IPS DF 4.7 (cell line): ENCODE results near the gene HDAC10.

Experiments used
- DNase-seq: peaks from one replicate; pipeline ENCODE4 v3.0.0-alpha.2; 2013; ENCODE audit warnings: low spot score; ENCODE audit errors: extremely low read depth

Gene HDAC10

DNA sequence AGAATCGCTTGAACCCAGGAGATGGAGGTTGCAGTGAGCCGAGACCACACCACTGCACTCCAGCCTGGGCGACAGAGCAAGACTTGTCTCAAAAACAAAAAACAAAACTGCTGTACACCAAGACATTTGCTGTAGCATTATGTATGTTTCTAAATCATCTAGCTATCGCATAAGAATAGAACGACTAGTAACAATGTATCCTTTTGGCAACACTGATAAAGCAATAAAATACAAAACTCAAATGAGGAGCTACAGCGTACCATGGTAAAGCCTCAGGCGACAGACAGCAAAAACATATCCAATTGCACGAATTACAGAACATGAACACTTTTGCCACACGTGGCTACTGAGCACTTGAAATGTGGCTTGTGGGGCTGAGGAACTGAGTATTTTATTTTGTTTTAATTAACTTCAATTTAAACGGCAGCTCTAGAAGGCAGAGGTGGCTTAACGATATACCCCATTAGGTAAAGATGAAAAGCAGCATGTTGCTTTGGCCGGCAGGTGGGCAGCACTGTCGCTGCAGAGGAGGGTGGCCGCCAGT, 8.6 kb downstream of the HDAC10 start:
- DNase-seq, result no peak

DNA sequence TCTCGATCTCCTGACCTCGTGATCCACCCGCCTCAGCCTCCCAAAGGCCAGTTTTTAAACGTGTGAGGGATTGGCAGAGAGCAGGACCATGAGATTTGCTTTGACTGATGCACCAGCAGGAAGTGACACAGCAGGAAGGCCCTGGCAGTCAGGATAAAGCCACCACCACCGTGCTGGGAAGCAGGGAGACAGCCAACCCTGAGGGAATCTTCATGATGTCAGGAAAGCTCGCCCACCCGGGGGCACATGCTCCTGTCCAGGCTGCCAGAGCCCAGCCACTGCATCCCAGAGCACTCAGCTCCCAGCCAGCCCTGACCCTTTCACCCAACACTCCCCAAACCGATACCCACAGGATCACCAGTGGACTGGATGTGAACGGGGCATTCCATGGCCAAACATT, 12.3 kb downstream of the HDAC10 start:
- no peak for DNase-seq

DNA sequence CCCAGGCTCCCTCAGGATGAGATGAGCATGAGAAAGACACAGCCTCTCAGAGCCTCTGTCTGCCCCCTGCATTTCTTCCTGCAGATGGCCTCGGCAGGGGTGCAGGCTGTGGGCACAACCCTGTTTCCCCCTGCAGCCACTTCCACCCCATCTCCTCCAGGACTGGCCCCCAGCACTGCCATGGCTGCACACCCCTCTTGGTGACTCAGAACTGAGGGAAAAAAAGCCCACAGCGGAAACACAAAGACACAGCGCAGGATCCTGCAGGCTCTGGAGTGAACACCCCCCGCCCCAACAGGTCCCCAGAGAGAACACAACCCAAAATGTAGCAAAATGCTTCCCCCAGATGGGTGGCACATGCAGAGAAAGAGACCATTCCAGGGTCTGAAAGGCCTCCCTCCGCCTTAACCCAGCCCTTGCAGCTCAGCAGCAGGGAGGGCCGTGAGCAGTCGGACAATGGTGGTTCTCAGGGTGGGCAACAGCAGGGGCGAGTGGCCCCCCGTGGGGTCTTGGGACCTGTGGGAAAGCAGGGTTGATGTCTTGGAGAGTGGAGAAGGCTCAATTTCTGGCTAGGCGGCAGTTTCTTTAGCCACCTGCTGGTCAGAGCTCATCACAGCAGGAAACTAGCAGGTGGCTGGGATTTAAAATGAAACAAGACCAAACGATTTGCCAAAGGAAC, 14.2 kb downstream of the HDAC10 start:
- no peak for DNase-seq

DNA sequence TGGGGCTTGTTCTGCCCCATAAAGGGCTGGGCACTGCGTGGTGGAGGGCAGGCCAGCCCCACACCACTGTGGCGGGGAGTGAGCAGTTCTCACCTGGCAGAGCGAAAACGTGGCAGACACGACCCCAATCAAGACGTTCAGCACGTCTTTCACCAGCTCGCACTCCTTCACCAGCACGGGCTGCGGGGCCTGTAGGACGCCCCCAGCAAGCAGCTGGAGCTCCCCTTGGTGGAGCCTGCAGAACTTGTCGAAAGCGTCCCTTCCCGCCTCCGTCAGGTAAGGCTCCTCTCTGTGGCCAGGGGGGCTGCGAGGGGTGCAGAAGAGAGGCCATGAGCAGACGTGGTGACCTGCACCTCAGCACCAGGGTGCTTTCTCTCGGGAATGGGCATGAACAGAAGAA, 17.8 kb downstream of the HDAC10 start:
- no peak for DNase-seq

DNA sequence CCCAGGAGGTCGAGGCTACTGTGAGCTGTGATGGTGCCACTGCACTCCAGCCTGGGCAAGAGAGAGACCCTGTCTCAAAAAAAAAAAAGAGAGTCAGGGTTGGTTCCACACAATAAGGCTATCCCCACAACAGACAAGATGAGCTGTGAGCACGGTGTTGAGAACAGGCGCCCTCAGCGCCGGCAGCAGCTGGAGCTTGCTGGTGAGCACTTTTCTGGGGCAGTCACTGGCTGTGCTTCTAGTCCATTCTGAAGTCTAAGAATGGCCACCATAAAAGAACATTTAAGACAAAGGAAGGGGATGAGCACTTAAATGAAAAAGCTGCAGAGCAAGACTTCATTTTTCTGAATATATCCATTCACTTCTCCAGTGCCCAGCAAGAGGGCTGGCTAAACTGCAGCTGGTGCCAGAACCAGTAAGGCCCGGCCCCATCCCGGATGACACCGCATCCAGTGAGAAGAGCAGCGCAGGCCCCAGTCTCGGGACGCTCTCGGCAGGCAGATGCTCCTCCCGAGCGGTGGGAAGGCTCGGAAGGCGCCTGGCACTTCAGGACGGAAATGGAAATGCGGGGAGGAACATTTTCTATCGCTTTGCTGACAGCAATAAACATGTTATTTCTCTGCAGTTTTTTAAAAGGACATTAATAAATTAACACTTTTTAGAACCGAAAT, 18.4 kb downstream of the HDAC10 start:
- no peak for DNase-seq

DNA sequence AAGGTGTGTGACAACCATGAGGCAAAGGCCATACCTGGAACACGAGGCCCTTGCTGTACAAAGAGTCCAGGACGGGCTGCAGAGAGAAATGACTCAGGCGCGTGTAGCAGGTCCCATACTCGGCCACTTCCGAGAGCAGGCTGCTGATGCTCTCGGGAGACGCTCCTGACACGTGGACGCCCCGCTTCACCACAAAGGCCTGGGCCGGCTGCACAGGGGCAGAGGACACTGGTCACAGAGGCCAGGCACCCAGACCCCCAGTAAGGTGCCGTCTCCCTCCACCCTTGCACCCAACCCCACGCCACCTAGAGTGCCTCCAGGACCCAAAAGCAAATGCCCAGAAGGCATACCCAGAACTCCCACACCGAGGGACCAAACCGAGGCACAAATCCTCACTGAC, 21.7 kb downstream of the HDAC10 start:
- DNase-seq, result no peak

DNA sequence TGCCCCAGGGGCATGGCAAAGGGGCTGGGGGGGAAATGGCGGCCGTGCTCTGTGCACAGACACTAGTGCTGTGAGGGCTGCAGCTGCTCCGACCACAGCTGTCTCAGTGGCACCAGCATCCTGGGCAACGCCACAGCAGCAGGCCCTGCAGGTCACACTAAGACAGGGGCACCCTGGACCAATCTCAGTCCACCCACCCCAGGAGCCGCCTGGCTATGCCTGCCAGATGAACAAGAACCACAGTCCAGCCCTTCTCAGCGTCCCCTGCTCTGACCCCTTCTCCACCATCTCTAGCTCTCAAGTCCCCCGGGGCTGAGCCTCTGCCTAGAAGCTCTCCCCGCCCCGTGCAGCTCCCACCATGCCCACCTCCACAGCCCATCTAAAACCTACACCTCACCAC, 22.7 kb downstream of the HDAC10 start:
- DNase-seq, result no peak

DNA sequence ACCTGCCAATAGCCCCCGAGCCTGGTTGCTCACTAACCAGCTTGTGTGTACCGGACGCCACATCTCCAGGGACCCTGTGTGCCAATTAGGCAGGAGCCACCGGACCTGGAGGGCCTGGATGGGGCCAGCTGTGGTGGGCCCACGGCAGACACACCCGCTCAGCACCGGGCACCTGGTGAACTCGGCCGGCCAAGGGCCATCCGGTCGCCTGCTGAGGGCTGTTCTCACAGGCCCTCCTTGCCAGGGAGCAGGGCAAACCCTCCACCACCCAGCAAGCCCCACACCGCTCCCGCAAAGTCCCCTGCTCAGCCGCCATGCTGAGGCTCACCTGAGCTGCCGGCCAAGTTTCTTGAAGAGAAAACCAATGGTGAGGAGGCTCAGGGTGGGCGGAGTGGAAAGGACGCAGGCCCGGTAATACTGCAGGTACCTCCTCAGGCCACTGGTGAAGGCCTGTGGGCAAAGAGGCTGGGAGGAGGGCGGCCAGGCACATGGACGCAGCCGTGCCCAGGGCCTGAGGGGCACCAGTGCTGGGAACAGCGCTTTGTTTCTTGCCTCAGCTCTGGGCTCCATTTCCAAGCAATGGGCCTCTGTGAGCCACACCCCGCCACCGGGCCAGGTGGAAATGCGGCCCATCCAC, 23.4 kb downstream of the HDAC10 start:
- DNase-seq, result no peak

DNA sequence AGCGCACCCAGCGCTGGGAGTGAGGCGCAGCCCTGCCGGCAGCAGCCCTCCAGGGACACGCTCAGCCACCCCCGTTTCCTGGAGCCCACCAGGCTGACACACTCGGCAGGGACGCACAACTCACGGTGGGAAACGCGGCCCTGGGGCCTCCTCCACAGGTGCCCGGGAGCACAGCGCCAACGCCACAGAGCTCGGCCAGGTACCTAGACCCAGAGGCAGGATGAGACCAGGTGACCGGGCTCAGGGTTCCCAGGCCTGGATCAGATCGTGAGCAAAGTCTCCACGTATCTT, 24.2 kb downstream of the HDAC10 start:
- DNase-seq, result no peak

DNA sequence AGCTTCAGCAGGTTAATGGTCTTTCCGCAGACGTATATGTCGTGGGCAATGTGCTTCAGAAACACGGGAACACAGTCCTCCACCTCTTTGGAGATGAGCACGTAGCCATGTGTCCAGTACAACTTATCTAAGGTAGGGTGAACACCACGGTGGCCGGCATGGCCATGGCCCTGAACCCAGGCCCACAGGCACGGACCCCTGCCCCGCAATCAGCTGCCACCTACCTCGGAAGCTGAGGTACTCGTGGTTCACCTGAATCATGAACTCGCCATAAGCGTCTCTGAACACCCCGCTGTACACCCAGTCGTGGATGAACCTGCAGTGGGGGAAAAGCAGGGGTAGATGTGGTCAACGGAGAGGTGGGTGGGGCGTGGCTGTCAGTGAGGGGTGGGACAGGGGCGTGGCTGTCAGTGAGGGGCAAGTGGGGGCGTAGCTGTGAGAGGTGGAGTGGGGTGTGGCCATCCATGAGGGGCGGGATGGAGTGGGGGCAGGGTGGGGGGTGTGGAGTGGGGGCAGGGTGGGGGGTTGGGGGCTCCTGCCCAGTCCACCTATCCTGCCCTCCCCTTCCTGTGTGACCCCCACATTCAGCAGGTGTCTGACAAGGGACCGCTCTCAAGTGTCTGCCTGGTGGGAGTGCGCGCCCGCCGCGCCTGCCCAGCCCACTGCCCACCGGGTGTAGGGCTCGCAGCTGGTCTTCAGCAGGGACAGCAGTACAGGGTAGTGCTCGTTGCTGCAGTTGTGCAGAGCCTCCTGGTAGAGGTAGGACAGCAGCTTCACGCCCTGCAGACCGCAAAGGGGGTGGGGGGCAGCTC, 24.8 kb downstream of the HDAC10 start:
- DNase-seq, result no peak

DNA sequence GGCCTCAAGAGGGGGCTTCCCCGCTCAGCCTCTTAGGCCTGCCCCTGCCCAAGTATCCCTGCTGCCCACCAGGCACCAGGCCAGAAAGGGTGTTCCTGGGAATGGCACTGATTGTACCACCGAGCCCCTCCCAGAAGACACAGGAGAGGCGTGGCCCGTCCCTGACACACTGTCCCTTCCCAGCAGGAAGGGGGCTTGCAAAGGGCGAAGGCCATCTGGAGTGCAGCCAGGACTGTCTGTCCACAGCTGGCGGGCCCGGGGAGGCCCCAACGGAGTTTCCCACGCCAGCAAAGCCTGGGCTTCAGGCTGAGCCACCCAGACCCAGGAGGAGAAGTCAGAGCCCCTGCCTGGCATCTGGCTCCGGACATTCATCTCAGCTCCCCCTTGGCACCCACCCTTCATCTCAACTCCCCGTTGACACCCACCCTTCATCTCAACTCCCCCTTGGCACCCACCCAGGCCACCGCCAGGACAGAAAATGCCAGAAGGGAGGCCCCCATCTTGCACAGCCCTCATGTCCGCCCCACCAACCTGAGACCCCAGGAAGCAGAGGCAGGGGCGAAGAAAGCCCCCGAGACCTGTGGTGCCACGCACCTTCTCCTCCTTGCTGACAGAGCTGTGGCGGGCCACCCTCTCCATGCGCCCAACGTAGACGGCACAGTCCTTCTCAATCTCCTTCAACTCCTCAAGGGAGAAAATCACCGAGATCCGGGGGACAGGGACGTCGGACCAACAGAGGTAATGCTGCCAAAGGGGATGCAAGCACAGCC, 25.7 kb downstream of the HDAC10 start:
- DNase-seq, result no peak

DNA sequence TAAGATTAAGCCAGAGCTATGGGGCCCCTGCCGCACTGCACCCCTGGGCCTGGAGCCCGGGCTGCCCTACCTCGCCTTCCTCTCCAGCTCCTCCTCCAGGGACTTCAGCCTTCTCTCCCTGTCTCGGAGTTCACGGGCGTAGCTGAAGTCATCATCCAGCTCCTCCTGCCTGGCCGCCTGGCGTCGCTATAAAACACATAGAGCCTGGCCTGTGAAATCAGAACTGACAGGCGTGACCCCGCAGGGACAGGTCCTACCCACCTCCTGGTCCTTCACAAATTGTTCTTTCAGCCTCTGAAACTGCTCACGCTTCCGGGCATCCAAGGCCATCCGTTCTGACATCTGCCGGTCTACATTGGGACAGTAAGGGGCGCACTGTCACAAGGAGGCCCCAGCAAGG, 27.0 kb downstream of the HDAC10 start:
- DNase-seq, result no peak

DNA sequence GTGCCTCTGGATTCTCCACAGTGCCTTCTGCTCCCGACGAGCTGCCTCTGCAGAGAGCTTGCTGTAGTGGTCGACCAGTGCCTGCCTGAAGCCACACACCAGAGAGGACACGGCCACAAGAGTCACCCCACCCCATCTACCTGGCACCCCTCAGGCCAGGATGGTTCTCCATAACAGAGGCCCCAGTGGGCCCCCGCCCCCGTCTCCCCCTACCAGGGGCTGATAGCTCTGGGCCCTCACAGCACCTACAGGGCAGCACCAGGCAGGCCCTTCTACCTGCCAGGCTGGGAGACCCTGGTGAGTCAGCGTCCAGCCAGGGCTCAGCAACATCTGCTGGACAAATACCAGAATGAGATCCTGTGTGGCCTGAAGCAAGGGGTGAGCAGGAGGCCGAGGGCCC, 28.6 kb downstream of the HDAC10 start:
- DNase-seq, result no peak

DNA sequence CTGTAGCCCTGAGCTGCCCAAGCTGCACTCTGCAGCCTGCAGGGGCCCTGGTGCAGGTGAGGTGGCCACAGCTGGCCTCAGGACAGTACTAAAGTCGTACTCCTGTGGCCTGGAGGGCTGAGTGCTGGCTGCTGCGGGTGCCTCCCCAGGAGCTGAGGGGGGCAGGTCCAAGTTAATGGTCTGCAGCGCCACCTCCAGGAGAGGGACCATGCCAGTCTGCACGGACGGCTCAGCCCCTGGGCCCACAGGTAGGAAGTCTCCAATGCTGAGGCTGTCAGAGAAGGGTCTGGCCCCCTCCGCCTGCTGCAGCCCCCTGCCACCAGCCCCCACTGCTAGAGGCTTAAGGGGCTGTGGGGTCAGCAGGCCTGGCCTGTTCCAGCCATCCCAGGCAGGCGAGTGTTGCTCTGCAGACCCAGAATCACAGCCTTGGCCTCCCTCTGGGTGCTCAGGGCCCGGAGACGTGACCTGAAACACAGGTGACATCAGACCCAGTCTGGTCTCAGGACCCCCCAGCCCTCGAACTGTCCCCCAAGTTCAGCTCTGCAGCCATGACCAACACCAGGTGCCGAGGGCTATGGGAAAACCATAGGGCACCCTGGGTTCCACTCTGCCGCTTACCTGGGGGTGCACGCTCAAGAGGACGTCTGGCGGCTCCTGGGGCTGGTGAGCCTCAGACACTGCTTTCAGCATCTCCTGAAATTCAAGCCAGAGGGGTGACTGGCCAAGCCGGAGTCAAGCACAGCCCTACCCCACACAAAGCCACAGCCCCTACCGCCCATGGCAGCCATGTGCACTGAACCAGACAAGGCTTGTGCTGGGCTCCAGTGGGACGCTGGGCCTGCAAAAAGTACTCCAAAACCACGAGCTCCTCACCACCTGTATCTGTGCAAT, 29.4 kb downstream of the HDAC10 start:
- no peak for DNase-seq

DNA sequence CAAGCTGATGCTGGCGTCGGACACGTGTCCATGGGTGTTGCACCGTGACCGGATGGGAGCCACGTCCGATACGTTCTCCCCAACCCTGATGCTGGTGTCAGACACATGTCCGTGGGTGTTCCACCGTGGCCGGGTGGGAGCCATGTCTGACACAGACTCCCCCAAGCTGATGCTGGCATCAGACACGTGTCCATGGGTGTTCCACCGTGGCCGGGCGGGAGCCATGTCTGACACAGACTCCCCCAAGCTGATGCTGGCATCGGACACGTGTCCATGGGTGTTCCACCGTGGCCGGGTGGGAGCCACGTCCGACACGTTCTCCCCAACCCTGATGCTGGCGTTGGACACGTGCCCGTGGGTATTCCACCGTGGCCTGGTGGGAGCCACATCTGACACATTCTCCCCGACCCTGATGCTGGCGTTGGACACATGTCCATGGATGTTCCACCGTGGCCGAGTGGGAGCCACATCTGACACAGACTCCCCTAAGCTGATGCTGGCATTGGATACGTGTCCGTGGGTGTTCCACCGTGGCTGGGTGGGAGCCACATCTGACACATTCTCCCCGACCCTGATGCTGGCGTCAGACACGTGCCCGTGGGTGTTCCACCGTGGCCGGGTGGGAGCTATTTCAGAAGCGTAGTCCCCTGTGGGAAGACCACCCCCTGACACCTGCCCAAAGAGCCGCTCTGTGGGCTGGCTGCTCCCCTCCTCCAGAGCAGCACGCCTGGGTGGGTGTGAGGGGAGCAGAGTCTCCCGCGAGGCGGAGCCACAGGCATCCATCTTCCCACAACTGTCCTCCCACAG, 30.3 kb downstream of the HDAC10 start:
- DNase-seq, result no peak

DNA sequence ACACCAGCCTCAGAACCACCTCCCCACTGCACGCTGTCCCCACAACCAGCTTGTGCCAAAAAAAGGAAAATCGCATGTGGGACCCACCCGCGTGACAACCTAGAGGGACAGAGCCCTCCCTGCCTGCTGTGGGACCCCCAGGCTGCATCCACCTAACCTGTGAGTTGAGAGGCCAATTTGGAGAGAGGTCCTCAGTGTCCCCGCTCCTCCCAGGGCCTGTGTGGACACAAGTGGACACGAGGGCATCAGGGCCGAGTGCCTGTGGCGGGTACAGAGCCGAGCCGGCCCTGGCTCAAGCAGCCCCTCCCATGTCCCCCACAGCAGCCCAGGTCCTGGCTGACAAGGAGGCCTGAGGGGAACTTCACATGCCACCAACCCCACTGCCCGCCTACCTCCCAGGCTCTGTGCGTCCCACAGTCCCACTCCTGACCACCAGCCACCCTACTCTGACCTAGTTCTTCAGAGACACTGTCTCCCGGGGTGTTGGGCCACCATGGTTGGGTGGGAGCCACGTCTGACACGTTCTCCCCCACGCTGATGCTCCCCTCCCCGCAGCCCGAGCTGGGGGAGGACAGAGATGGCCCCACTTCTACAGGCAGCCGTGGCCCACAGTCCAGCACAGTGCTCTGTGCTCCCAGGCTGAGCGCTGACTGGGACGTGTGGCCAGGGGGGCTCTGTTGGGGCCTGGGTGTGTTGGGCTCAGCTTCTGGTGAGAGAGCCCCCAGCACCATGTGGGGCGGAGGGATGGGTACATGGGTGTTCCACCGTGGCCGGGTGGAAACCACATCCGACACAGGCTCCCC, 31.1 kb downstream of the HDAC10 start:
- no peak for DNase-seq

DNA sequence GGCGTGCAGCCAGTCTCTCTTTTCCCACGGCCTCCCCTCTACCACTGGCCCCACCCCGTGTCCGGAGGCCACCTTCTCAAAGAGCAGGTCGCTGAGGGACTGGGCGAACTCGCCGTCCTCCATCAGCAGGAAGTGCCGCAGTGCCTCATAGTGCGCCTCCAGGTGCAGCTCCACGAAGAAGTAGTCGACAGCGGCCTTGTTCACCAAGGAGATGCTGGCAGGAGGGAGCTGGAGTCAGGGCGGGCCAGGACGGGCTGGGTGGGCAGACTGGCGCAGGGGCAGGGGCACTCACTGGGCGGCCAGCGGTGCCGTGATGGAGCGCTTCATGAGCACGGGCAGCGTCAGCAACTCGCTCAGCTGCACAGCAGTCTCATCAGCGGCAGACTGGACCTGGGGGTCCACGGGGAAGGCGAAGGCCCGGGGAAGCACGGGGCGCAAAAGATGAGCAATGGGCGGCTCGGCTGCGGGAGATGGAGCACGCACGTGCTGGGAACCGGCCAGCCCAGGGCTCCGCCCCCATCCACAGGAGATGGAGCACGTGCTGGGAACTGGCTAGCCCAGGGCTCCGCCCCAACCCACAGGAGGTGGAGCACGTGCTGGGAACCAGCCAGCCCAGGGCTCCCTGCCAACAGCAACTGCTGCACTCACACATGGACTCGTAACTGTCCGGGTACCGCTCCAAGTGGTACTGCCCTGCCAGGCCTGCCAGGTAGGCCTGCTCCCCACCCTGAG, 31.9 kb downstream of the HDAC10 start:
- no peak for DNase-seq
